Astrocyte (in vitro differentiated cells and primary cell): ENCODE data around the gene VPS13D. TPM values are rescaled to one million over a fixed set of nuclear protein-coding genes. Genes with fewer than 3 reads are reported as not detected.

Experiments used
- DNase-seq: peaks from one replicate; pipeline ENCODE4 v3.0.0-alpha.2; 2010; ENCODE audit warnings: low read depth
- FAIRE-seq: peaks from 2 replicates; lab custom pipeline; 2011; peaks lifted over from hg19 to GRCh38; lab: Jason Lieb, UNC
- H2AFZ ChIP-seq: 2 replicates; pipeline ENCODE4 v1.6.0; 2012; ENCODE audit warnings: low read depth, low read length, inconsistent platforms
- H3K27ac ChIP-seq: 2 replicates; pipeline ENCODE4 v1.5.1; 2011; ENCODE audit warnings: low read depth, low read length, inconsistent platforms
- H3K27me3 ChIP-seq: 2 replicates; pipeline ENCODE4 v1.6.0; 2011; ENCODE audit warnings: low read length, inconsistent platforms; ENCODE audit not compliant: insufficient read depth
- H3K36me3 ChIP-seq: 2 replicates; pipeline ENCODE4 v1.5.1; 2011; ENCODE audit warnings: low read length, inconsistent platforms; ENCODE audit not compliant: insufficient read depth
- H3K4me1 ChIP-seq: 2 replicates; pipeline ENCODE4 v1.5.1; 2011; ENCODE audit warnings: low read length, inconsistent platforms; ENCODE audit not compliant: insufficient read depth
- H3K4me2 ChIP-seq: 2 replicates; pipeline ENCODE4 v1.6.0; 2012; ENCODE audit warnings: low read length, inconsistent platforms
- H3K4me3 ChIP-seq: 2 replicates; pipeline ENCODE4 v1.5.1; 2011; ENCODE audit warnings: low read depth, mild to moderate bottlenecking, low read length, inconsistent platforms; ENCODE audit not compliant: insufficient read depth
- H3K79me2 ChIP-seq: 2 replicates; pipeline ENCODE4 v1.6.0; 2012; ENCODE audit warnings: mild to moderate bottlenecking, low read length, inconsistent platforms; ENCODE audit not compliant: insufficient read depth
- H3K9ac ChIP-seq: 2 replicates; pipeline ENCODE4 v1.6.0; 2012; ENCODE audit warnings: mild to moderate bottlenecking, low read length, inconsistent platforms
- H3K9me3 ChIP-seq: 2 replicates; pipeline ENCODE4 v1.5.1; 2012; ENCODE audit warnings: low read depth, mild to moderate bottlenecking, low read length, inconsistent platforms; ENCODE audit not compliant: insufficient read depth
- H4K20me1 ChIP-seq: 2 replicates; pipeline ENCODE4 v1.6.0; 2012; ENCODE audit warnings: low read length, inconsistent platforms; ENCODE audit not compliant: insufficient read depth
- H3K27ac Mint-ChIP-seq: one replicate; pipeline ENCODE4 v1.8.0; 2021; ENCODE audit warnings: mild to moderate bottlenecking, mixed read lengths; ENCODE audit not compliant: unreplicated experiment
- H3K27me3 Mint-ChIP-seq: one replicate; pipeline ENCODE4 v1.8.0; 2021; ENCODE audit warnings: low read depth, mixed read lengths; ENCODE audit not compliant: unreplicated experiment
- H3K36me3 Mint-ChIP-seq: one replicate; pipeline ENCODE4 v1.8.0; 2021; ENCODE audit warnings: low read depth, mixed read lengths; ENCODE audit not compliant: unreplicated experiment
- H3K4me1 Mint-ChIP-seq: one replicate; pipeline ENCODE4 v1.8.0; 2021; ENCODE audit warnings: low read depth, mixed read lengths; ENCODE audit not compliant: unreplicated experiment
- H3K4me3 Mint-ChIP-seq: one replicate; pipeline ENCODE4 v1.8.0; 2021; ENCODE audit warnings: mild to moderate bottlenecking, moderate library complexity, mixed read lengths; ENCODE audit not compliant: unreplicated experiment
- H3K9me3 Mint-ChIP-seq: one replicate; pipeline ENCODE4 v1.8.0; 2021; ENCODE audit warnings: mild to moderate bottlenecking, mixed read lengths; ENCODE audit not compliant: unreplicated experiment
- CTCF ChIP-seq: IDR thresholded peaks from 2 replicates; pipeline ENCODE4 v1.5.1; 2011; ENCODE audit warnings: low read depth, mild to moderate bottlenecking, inconsistent platforms, low read length, moderate library complexity; ENCODE audit not compliant: insufficient read depth
- EZH2 ChIP-seq: IDR thresholded peaks from 2 replicates; pipeline ENCODE4 v1.6.1; 2012; ENCODE audit warnings: mild to moderate bottlenecking, low read length, inconsistent platforms; ENCODE audit not compliant: insufficient read depth
- total RNA-seq: library from RNA; stranded (reverse); gene quantifications from 2 replicates; pipeline ENCODE4 v1.2.1, GENCODE V29; 2021

Gene VPS13D
- total RNA-seq, 1 donor from 2014 or later, result 25.9 TPM

DNA sequence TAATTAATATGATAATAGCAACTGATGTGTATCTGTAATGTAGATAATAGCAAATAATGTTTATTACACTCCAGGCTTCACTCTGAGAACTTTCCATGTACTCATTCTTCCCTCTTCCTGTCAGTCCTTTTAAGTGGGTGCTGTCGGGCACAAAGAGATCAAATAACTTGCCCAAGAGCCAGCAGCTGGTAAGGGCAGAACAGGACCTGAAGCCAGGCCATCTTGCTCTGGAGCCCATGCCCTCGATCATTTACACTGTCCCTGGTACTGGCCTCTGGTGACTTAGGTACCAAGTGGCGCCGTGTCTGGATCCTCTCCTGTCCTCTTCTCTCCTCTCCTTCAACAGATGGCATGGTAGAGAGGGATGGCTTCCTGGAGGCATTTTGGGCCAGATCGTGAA is 97.2 kb downstream of the VPS13D start:
- Histone ChIP-seq H3K27ac (no peak overlapping the region), H3K9ac (no peak overlapping the region), H2AFZ (no peak overlapping the region), H3K9me3 (no peaks in the 10 kb centered on the region), H3K36me3 (peaks cover 20% of the 10 kb centered on the region), H4K20me1 (no peaks in the 10 kb centered on the region), H3K27me3 (no peaks in the 10 kb centered on the region), H3K79me2 (no peaks in the 10 kb centered on the region), H3K4me2 (no peak overlapping the region), H3K4me3 (no peak overlapping the region), H3K4me1 (no peaks in the 10 kb centered on the region)
- Mint-ChIP-seq H3K36me3 (peaks cover 22% of the 10 kb centered on the region), H3K27me3 (no peaks in the 10 kb centered on the region), H3K27ac (no peak overlapping the region), H3K4me3 (no peak overlapping the region), H3K4me1 (no peaks in the 10 kb centered on the region), H3K9me3 (no peaks in the 10 kb centered on the region)
- FAIRE-seq (no peak), DNase-seq (no peak)
- TF ChIP-seq CTCF (no peak), EZH2 (no peak)

DNA sequence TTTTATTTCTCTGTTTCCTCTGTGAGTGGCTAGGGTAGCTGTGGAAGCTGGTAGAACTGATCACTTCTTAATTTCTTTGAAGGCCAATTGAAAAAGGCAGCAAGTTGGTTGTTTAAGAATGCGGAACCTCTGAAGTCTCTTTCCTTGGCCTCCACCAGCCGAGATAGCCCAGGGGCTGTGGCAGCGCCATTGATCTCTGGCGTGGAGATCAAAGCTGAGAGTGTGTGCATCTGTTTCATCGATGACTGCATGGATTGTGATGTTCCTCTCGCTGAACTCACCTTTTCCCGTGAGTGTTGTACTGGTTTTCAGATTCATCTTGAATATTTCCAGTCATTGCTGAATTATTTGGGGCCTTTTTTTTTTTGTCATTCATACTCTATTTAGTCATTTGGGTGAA is 97.7 kb downstream of the VPS13D start:
- H3K4me1 ChIP-seq, result no peaks in the 10 kb centered on the region
- H4K20me1 ChIP-seq, result no peaks in the 10 kb centered on the region
- H2AFZ ChIP-seq, result no peak overlapping the region
- Mint-ChIP-seq H3K9me3 (no peaks in the 10 kb centered on the region), H3K27me3 (no peaks in the 10 kb centered on the region), H3K27ac (no peak overlapping the region), H3K4me1 (no peaks in the 10 kb centered on the region), H3K4me3 (no peak overlapping the region), H3K36me3 (peaks cover 18% of the 10 kb centered on the region)
- no peaks in the 10 kb centered on the region for H3K27me3 ChIP-seq
- H3K4me2 ChIP-seq, result no peak overlapping the region
- no peaks in the 10 kb centered on the region for H3K79me2 ChIP-seq
- no peaks in the 10 kb centered on the region for H3K9me3 ChIP-seq
- H3K9ac ChIP-seq, result no peak overlapping the region
- TF ChIP-seq CTCF (no peak), EZH2 (no peak)
- H3K4me3 ChIP-seq, result no peak overlapping the region
- no peak for DNase-seq
- H3K27ac ChIP-seq, result no peak overlapping the region
- H3K36me3 ChIP-seq, result peaks cover 19% of the 10 kb centered on the region
- no peak for FAIRE-seq

DNA sequence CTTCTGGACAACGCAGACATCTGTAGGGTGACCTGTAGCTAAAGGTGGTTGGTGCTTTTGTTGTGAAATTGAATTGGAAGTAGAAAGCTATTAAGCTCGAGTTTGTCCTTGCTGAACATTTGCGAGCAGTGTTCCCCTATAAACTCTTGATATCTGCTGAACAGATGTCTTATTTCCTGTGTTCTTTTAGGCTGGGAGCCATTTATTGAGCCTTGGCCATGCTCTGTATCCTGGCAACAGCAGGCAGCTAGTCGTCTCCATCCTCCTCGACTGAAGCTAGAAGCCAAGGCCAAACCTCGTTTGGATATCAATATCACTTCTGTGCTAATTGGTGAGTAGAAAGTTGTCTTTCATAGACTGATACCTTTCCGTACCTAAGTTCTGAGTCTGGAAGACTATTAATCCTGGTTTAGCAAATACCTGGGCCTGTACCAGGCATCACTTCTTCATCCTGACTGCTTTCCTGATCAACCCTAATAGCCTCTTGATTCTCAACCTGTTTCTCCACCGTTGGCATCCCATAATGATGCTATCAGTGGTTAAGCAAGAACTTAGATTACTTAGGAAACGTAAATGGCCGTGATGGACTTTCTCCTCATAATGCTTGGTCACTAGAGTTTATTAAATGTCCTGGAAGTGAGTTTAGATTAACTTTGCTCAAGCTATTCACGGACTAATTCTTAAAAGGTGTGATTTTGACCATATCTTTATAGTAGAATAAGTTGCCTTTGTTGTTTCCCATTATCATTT is 103.4 kb downstream of the VPS13D start:
- Histone ChIP-seq H3K4me2 (no peak overlapping the region), H3K9ac (no peak overlapping the region), H3K4me1 (no peaks in the 10 kb centered on the region), H3K9me3 (no peaks in the 10 kb centered on the region), H3K27me3 (no peaks in the 10 kb centered on the region), H2AFZ (no peak overlapping the region), H3K36me3 (peaks cover 14% of the 10 kb centered on the region), H3K4me3 (no peak overlapping the region), H3K79me2 (no peaks in the 10 kb centered on the region), H3K27ac (no peak overlapping the region), H4K20me1 (no peaks in the 10 kb centered on the region)
- no peak overlapping the region for H3K27ac Mint-ChIP-seq
- peaks cover 19% of the 10 kb centered on the region for H3K36me3 Mint-ChIP-seq
- H3K27me3 Mint-ChIP-seq, result no peaks in the 10 kb centered on the region
- TF ChIP-seq CTCF, result no peak
- TF ChIP-seq EZH2, result no peak
- no peaks in the 10 kb centered on the region for H3K9me3 Mint-ChIP-seq
- FAIRE-seq (no peak), DNase-seq (no peak)
- no peak overlapping the region for H3K4me3 Mint-ChIP-seq
- H3K4me1 Mint-ChIP-seq, result no peaks in the 10 kb centered on the region
